Measurements from ENCODE around the gene TRPM3.

Gene TRPM3

GRCh38 chr9:70554881-70555280 is 566.5 kb downstream of the TRPM3 start:
- no peak for DNase-seq (ENCODE audit: low read depth)

- DNase-seq (ENCODE audit: low read depth), result no peak
These were observed 567.4 kb downstream of the TRPM3 start for GRCh38 chr9:70553707-70554673.

GRCh38 chr9:70552561-70552960 is 568.9 kb downstream of the TRPM3 start:
- no peak for DNase-seq (ENCODE audit: low read depth)

GRCh38 chr9:70551801-70552200 is 569.6 kb downstream of the TRPM3 start:
- DNase-seq (ENCODE audit: low read depth), result no peak

- DNase-seq (ENCODE audit: low read depth), result no peak
These were observed 570.0 kb downstream of the TRPM3 start for GRCh38 chr9:70551396-70551795.

- DNase-seq (ENCODE audit: low read depth), result no peak
These were observed 571.5 kb downstream of the TRPM3 start for GRCh38 chr9:70549926-70550325.

- DNase-seq (ENCODE audit: low read depth), result no peak
These were observed 579.0 kb downstream of the TRPM3 start for GRCh38 chr9:70542311-70542931.

GRCh38 chr9:70540016-70540415 is 581.4 kb downstream of the TRPM3 start:
- no peak for DNase-seq (ENCODE audit: low read depth)

GRCh38 chr9:70539526-70539925 is 581.9 kb downstream of the TRPM3 start:
- DNase-seq (ENCODE audit: low read depth), result no peak

- no peak for DNase-seq (ENCODE audit: low read depth)
These were observed 582.4 kb downstream of the TRPM3 start for GRCh38 chr9:70539001-70539400.

- DNase-seq (ENCODE audit: low read depth), result no peak
These were observed 584.3 kb downstream of the TRPM3 start for GRCh38 chr9:70537084-70537483.

GRCh38 chr9:70535546-70536323 is 585.7 kb downstream of the TRPM3 start:
- no peak for DNase-seq (ENCODE audit: low read depth)

- DNase-seq (ENCODE audit: low read depth), result no peak
These were observed 587.0 kb downstream of the TRPM3 start for GRCh38 chr9:70534471-70534870.

GRCh38 chr9:70534061-70534460 is 587.4 kb downstream of the TRPM3 start:
- DNase-seq (ENCODE audit: low read depth), result no peak

- DNase-seq (ENCODE audit: low read depth), result no peak
These were observed 587.9 kb downstream of the TRPM3 start for GRCh38 chr9:70533492-70533891.

GRCh38 chr9:70532716-70533115 is 588.7 kb downstream of the TRPM3 start:
- no peak for DNase-seq (ENCODE audit: low read depth)

GRCh38 chr9:70531311-70531710 is 590.1 kb downstream of the TRPM3 start:
- DNase-seq (ENCODE audit: low read depth), result no peak

- DNase-seq (ENCODE audit: low read depth), result no peak
These were observed 590.7 kb downstream of the TRPM3 start for GRCh38 chr9:70530716-70531115.

- DNase-seq (ENCODE audit: low read depth), result no peak
These were observed 591.6 kb downstream of the TRPM3 start for GRCh38 chr9:70529833-70530232.

GRCh38 chr9:70529377-70529776 is 592.0 kb downstream of the TRPM3 start:
- no peak for DNase-seq (ENCODE audit: low read depth)

- no peak for DNase-seq (ENCODE audit: low read depth)
These were observed 594.5 kb downstream of the TRPM3 start for GRCh38 chr9:70526902-70527301.

GRCh38 chr9:70525519-70525918 is 595.9 kb downstream of the TRPM3 start:
- DNase-seq (ENCODE audit: low read depth), result no peak
